NAMALWA (cell line): Measurements from ENCODE around the gene ABCG1.

Experiments used
- DNase-seq: peaks from one replicate; pipeline ENCODE4 v3.0.0-alpha.2; 2015; ENCODE audit warnings: low spot score

ABCG1 gene

GRCh38 chr21:42251654-42252324, 32.8 kb downstream of the ABCG1 start:
- DNase-seq: no peak

GRCh38 chr21:42252325-42252654, 33.4 kb downstream of the ABCG1 start:
- DNase-seq: no peak

GRCh38 chr21:42252778-42253340, 33.9 kb downstream of the ABCG1 start:
- DNase-seq: no peak

- no peak for DNase-seq
Measured at GRCh38 chr21:42253466-42253865, 34.5 kb downstream of the ABCG1 start.

- DNase-seq: no peak
Measured at GRCh38 chr21:42254083-42254482, 35.1 kb downstream of the ABCG1 start.

GRCh38 chr21:42254651-42255601, 36.0 kb downstream of the ABCG1 start:
- DNase-seq: peak; percentile 28

GRCh38 chr21:42255825-42256224, 36.9 kb downstream of the ABCG1 start:
- no peak for DNase-seq

GRCh38 chr21:42256316-42256715, 37.4 kb downstream of the ABCG1 start:
- DNase-seq: no peak

GRCh38 chr21:42257091-42257765, 38.3 kb downstream of the ABCG1 start:
- no peak for DNase-seq

GRCh38 chr21:42258150-42258884, 39.4 kb downstream of the ABCG1 start:
- peak; percentile 83 for DNase-seq

GRCh38 chr21:42258885-42259407, 40.0 kb downstream of the ABCG1 start:
- no peak for DNase-seq

- no peak for DNase-seq
Measured at GRCh38 chr21:42260121-42260520, 41.2 kb downstream of the ABCG1 start.

GRCh38 chr21:42261829-42262200, 42.9 kb downstream of the ABCG1 start:
- DNase-seq: no peak

GRCh38 chr21:42262831-42263231, 43.9 kb downstream of the ABCG1 start:
- DNase-seq: no peak

- DNase-seq: no peak
Measured at GRCh38 chr21:42263591-42264131, 44.7 kb downstream of the ABCG1 start.

- DNase-seq: no peak
Measured at GRCh38 chr21:42264245-42265195, 45.6 kb downstream of the ABCG1 start.

GRCh38 chr21:42265231-42265812, 46.4 kb downstream of the ABCG1 start:
- DNase-seq: no peak

- DNase-seq: no peak
Measured at GRCh38 chr21:42266971-42267556, 48.1 kb downstream of the ABCG1 start.

- no peak for DNase-seq
Measured at GRCh38 chr21:42269386-42269785, 50.4 kb downstream of the ABCG1 start.
